ENCODE results near the gene GALNT2. TPM values are rescaled to one million over a fixed set of nuclear protein-coding genes. Genes with fewer than 3 reads are reported as not detected.

Gene GALNT2
- total and polyA plus RNA-seq, 2 of the 13 experiments (the other 11 are each of a cell fraction or from before 2014, with no cell fraction given), result 39.3 to 39.6 TPM

DNA sequence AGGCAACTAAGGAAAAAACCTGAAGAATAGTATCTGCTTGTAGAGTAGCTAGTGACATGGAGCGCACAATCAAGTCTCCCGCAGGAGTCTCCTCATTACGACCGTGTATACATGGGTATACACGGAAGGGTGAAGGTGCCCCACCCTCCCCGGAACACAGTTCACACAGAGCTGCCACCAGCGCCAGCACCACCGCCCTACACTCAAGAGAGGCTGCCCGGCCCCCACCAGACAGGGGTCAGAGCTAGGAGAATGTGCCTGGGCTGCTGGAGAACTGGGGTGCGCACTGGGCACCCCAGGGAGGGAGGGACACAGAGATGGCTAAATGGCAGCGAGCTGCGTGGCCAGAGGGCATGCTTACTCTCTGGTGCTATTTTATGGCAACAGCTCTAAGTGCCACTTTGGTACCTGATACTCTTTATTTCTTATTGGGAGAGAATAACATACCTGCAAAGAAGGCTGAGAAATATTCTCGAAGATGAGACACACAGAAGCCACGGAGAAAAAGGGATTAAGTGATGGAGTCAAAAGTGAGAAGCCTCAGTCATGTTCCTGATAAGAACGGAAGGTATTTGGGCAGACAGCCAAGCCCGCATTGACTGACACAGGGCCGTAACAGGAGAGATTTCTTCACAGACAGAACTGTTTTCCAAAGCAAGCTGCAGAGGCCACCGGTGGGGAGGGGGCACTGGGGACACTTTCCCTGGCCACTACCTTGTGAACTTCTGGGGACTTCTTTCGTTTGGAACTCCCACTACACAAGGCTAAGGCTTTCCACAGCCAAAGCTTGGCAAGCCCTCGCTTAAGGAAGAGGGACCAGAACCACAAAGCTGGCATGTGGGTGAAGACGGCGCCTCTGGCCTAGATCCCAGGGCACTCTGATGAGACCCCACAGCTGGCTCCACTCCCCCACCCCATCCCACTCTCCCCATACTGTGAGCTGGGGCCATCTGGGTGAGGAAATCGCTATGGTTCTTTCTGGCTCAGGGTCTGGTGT is 251.1 kb downstream of the GALNT2 start:
- intact Hi-C loops (cut with micrococcal nuclease; ENCODE audit: unreplicated experiment) (no loop called here), in situ Hi-C loops (cut with HindIII; ENCODE audit: extremely low pct_ligation_motif_present, low pct_unique_long_range_greater_than_20kb) (loop anchor here (10.0 kb wide), 1 partner anchor 343 kb away; no protein-coding TSS in a partner anchor)
- Histone ChIP-seq H2AFZ (ENCODE audit: low read length) (no peak overlapping the region), H3K36me3 (replicated peaks in 1 of 2; ENCODE audit: control insufficient read depth in 1 of 2, insufficient read depth in 2 of 2, low read length in 2 of 2) (no peaks in the 10 kb centered on the region), H3K4me2 (ENCODE audit: low read depth, low read length) (no peak overlapping the region), H3K4me1 (ENCODE audit: insufficient read depth, low read length) (no peaks in the 10 kb centered on the region), H3K27me3 (ENCODE audit: control insufficient read depth in 1 of 2, insufficient read depth in 2 of 2, low read length in 2 of 2) (peaks cover 2 to 11% of the 10 kb centered on the region in 2 experiments; a peak in 3 of 5 replicates), H3K27ac (ENCODE audit: extremely low read length, insufficient read depth, low read length) (no peak overlapping the region), H3K79me2 (ENCODE audit: insufficient read depth, low read length) (no peaks in the 10 kb centered on the region), H3K9me3 (ENCODE audit: low read length) (no peaks in the 10 kb centered on the region), H3K4me3 (replicated peaks in 1 of 3; ENCODE audit: insufficient read depth in 1 of 3, low read depth in 2 of 3, low read length in 3 of 3) (no peak overlapping the region), H3K9ac (ENCODE audit: insufficient read depth, low read depth, low read length) (no peak overlapping the region), H4K20me1 (ENCODE audit: insufficient read depth, low read length) (no peaks in the 10 kb centered on the region)
- no peak for FAIRE-seq
- WGBS (ENCODE audit: low lambda C conversion rate), result 38% methylated on average over 20 of the region's 23 CpGs
- peak; percentile 71 for ATAC-seq
- BruUV-seq (replicated peaks), result no TSS peak
- ChIA-PET CTCF (ENCODE audit: low intra/inter-chr PET ratio, low total read pairs) (no interaction called here), POLR2A (no interaction called here)
- TF ChIP-seq PITX1 (CRISPR knock-in tag; IDR thresholded peaks at IDR 0.05), result 0 out of 2 replicates have a peak, but pooled peaks have one; percentile 16
- no peak for TF ChIP-seq SAFB2 (CRISPR knock-in tag; IDR thresholded peaks at IDR 0.05; ENCODE audit: borderline replicate concordance, low read depth)
- DNase-seq (ENCODE audit: low spot score), result peak; percentile 50

DNA sequence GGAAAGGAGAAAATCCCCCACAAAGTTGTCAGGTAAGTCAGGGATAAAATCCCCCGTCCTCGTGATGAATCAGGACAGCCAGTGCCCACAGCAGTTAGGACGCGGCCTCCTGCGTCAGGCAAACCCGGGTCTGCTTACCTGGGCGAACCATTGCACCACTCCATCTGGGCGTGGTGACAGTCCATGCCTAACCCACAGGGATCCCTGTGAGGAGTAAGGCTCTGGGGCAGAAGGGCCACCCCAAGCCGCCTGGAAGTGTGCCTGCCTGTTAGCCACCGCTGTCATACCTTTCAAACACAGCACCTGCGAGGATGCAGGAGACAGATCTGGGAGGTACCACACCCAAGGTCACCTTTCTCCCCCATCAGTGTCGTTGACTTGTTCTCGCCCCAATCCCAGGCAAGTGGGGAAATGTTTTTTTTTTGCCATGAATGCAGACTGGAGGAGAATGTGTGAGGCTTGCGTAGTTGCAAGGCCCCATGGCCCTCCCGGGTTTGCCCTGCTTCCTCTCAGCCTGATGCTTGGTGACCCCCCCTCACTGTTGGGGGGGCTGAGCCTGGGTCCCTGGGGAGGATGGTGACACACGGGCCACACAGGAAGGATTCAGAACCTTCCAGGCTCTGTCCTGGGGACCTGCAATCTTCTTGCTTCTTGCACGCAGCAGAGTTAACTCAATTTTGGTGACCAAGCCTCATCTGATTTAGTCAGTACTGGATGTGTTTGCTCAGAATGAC is 252.1 kb downstream of the GALNT2 start:
- Histone ChIP-seq H3K4me2 (ENCODE audit: low read depth, low read length) (no peak overlapping the region), H3K79me2 (ENCODE audit: insufficient read depth, low read length) (no peaks in the 10 kb centered on the region), H3K27ac (ENCODE audit: extremely low read length, insufficient read depth, low read length) (no peak overlapping the region), H3K4me3 (replicated peaks in 1 of 3; ENCODE audit: insufficient read depth in 1 of 3, low read depth in 2 of 3, low read length in 3 of 3) (no peak overlapping the region), H3K4me1 (ENCODE audit: insufficient read depth, low read length) (no peaks in the 10 kb centered on the region), H3K9me3 (ENCODE audit: low read length) (no peaks in the 10 kb centered on the region), H3K9ac (ENCODE audit: insufficient read depth, low read depth, low read length) (no peak overlapping the region), H3K36me3 (replicated peaks in 1 of 2; ENCODE audit: control insufficient read depth in 1 of 2, insufficient read depth in 2 of 2, low read length in 2 of 2) (no peaks in the 10 kb centered on the region), H3K27me3 (ENCODE audit: control insufficient read depth in 1 of 2, insufficient read depth in 2 of 2, low read length in 2 of 2) (peaks cover 2 to 11% of the 10 kb centered on the region in 2 experiments; a peak in 3 of 5 replicates), H4K20me1 (ENCODE audit: insufficient read depth, low read length) (no peaks in the 10 kb centered on the region), H2AFZ (ENCODE audit: low read length) (no peak overlapping the region)
- FAIRE-seq (no peak), DNase-seq (ENCODE audit: low spot score) (no peak), ATAC-seq (no peak)
- ChIA-PET CTCF (ENCODE audit: low intra/inter-chr PET ratio, low total read pairs) (no interaction called here), POLR2A (no interaction called here)
- in situ Hi-C loops (cut with HindIII; ENCODE audit: extremely low pct_ligation_motif_present, low pct_unique_long_range_greater_than_20kb) (loop anchor here (10.0 kb wide), 1 partner anchor 344 kb away; no protein-coding TSS in a partner anchor), intact Hi-C loops (cut with micrococcal nuclease; ENCODE audit: unreplicated experiment) (no loop called here)
- WGBS (ENCODE audit: low lambda C conversion rate), result 57% methylated on average over 13 of the region's 17 CpGs
- BruUV-seq (replicated peaks), result no TSS peak
- TF ChIP-seq PAX8 (CRISPR knock-in tag; IDR thresholded peaks at IDR 0.05; ENCODE audit: borderline replicate concordance) (no peak), MTA1 (CRISPR knock-in tag; IDR thresholded peaks at IDR 0.05; ENCODE audit: borderline replicate concordance) (no peak), HNRNPK (IDR thresholded peaks at IDR 0.05; ENCODE audit: low read depth, low read length, poor library complexity, severe bottlenecking) (no peak), BHLHE40 (IDR thresholded peaks at IDR 0.05; ENCODE audit: low read length) (no peak), GTF2F1 (IDR thresholded peaks at IDR 0.05; ENCODE audit: low read length) (no peak), ZNF484 (CRISPR knock-in tag; IDR thresholded peaks at IDR 0.05; ENCODE audit: borderline replicate concordance, low read depth) (no peak), SSRP1 (CRISPR knock-in tag; IDR thresholded peaks at IDR 0.05) (no peak), ZNF678 (CRISPR knock-in tag; IDR thresholded peaks at IDR 0.05) (no peak), ZNF292 (CRISPR knock-in tag; IDR thresholded peaks at IDR 0.05; ENCODE audit: borderline replicate concordance, low read depth) (no peak)
- TF ChIP-seq, protein P1, sequence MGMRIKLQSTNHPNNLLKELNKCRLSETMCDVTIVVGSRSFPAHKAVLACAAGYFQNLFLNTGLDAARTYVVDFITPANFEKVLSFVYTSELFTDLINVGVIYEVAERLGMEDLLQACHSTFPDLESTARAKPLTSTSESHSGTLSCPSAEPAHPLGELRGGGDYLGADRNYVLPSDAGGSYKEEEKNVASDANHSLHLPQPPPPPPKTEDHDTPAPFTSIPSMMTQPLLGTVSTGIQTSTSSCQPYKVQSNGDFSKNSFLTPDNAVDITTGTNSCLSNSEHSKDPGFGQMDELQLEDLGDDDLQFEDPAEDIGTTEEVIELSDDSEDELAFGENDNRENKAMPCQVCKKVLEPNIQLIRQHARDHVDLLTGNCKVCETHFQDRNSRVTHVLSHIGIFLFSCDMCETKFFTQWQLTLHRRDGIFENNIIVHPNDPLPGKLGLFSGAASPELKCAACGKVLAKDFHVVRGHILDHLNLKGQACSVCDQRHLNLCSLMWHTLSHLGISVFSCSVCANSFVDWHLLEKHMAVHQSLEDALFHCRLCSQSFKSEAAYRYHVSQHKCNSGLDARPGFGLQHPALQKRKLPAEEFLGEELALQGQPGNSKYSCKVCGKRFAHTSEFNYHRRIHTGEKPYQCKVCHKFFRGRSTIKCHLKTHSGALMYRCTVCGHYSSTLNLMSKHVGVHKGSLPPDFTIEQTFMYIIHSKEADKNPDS (CRISPR knock-in tag; IDR thresholded peaks at IDR 0.05), result no peak
- TF ChIP-seq, protein P2, sequence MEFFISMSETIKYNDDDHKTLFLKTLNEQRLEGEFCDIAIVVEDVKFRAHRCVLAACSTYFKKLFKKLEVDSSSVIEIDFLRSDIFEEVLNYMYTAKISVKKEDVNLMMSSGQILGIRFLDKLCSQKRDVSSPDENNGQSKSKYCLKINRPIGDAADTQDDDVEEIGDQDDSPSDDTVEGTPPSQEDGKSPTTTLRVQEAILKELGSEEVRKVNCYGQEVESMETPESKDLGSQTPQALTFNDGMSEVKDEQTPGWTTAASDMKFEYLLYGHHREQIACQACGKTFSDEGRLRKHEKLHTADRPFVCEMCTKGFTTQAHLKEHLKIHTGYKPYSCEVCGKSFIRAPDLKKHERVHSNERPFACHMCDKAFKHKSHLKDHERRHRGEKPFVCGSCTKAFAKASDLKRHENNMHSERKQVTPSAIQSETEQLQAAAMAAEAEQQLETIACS (CRISPR knock-in tag; IDR thresholded peaks at IDR 0.05), result no peak

Data from HepG2 (cell line).